Measurements from ENCODE around the gene NBEAL2.
A peak's percentile ranks its signal among the peaks of the same experiment; 100 is the strongest.

The NBEAL2 gene

GRCh38 chr3:46971151-46971550 lies 8.3 kb upstream of the NBEAL2 start:
- Histone ChIP-seq H3K36me3 (ENCODE audit: control insufficient read depth in 4 of 4, insufficient read depth in 4 of 4, low read length in 3 of 4) (peaks cover 2 to 37% (median 6%) of the 10 kb centered on the region in 4 experiments), H3K4me1 (ENCODE audit: control extremely low read depth in 1 of 4, control insufficient read depth in 4 of 4, insufficient read depth in 4 of 4, low read length in 3 of 4) (peaks cover 26 to 80% (median 70%) of the 10 kb centered on the region in 4 experiments), H3K27me3 (replicated peaks in 2 of 5; ENCODE audit: control insufficient read depth in 4 of 5, insufficient read depth in 5 of 5, low read length in 4 of 5) (no peaks in the 10 kb centered on the region), H3K4me3 (ENCODE audit: control insufficient read depth in 1 of 7, extremely low read depth in 1 of 7, insufficient read depth in 4 of 7, low read depth in 2 of 7, low read length in 6 of 7) (peak overlapping the region in 4 of 7 experiments; percentile 11 to 57 (median 20)), H3K27ac (ENCODE audit: insufficient read depth in 1 of 2, low read depth in 1 of 2, low read length in 2 of 2, poor library complexity in 1 of 2, severe bottlenecking in 2 of 2) (peak overlapping the region; percentile 40 to 55), H3K9me3 (ENCODE audit: control extremely low read depth in 1 of 5, control insufficient read depth in 4 of 5, insufficient read depth in 2 of 5, low read depth in 1 of 5, low read length in 4 of 5) (no peaks in the 10 kb centered on the region)
- no peak for DNase-seq
- WGBS (ENCODE audit: insufficient coverage): 44% methylated on average over 4 of the region's 6 CpGs
- CTCF ChIA-PET: interaction anchor here (1.1 kb wide), 1 partner anchor 12 kb away, joined by 3 read pairs; no protein-coding TSS in a partner anchor
- POLR2A ChIA-PET: no interaction called here

GRCh38 chr3:46971742-46972141 lies 7.7 kb upstream of the NBEAL2 start:
- ChIA-PET CTCF (no interaction called here), POLR2A (no interaction called here)
- H3K4me3 ChIP-seq (ENCODE audit: control insufficient read depth in 1 of 7, extremely low read depth in 1 of 7, insufficient read depth in 4 of 7, low read depth in 2 of 7, low read length in 6 of 7): peak overlapping the region in 4 of 7 experiments; percentile 11 to 57 (median 20)
- H3K27ac ChIP-seq (ENCODE audit: insufficient read depth in 1 of 2, low read depth in 1 of 2, low read length in 2 of 2, poor library complexity in 1 of 2, severe bottlenecking in 2 of 2): peak overlapping the region; percentile 40 to 55
- peaks cover 26 to 74% (median 66%) of the 10 kb centered on the region in 4 experiments for H3K4me1 ChIP-seq (ENCODE audit: control extremely low read depth in 1 of 4, control insufficient read depth in 4 of 4, insufficient read depth in 4 of 4, low read length in 3 of 4)
- H3K36me3 ChIP-seq (ENCODE audit: control insufficient read depth in 4 of 4, insufficient read depth in 4 of 4, low read length in 3 of 4): peaks cover 2 to 33% (median 6%) of the 10 kb centered on the region in 4 experiments
- 0% methylated on average over 1 of the region's 1 CpG for WGBS (ENCODE audit: insufficient coverage)
- H3K27me3 ChIP-seq (replicated peaks in 2 of 5; ENCODE audit: control insufficient read depth in 4 of 5, insufficient read depth in 5 of 5, low read length in 4 of 5): no peaks in the 10 kb centered on the region
- no peaks in the 10 kb centered on the region for H3K9me3 ChIP-seq (ENCODE audit: control extremely low read depth in 1 of 5, control insufficient read depth in 4 of 5, insufficient read depth in 2 of 5, low read depth in 1 of 5, low read length in 4 of 5)
- DNase-seq: peak; percentile 58 to 79 (median 62)

- Histone ChIP-seq H3K9me3 (ENCODE audit: control extremely low read depth in 1 of 5, control insufficient read depth in 4 of 5, insufficient read depth in 2 of 5, low read depth in 1 of 5, low read length in 4 of 5) (no peaks in the 10 kb centered on the region), H3K27me3 (replicated peaks in 2 of 5; ENCODE audit: control insufficient read depth in 4 of 5, insufficient read depth in 5 of 5, low read length in 4 of 5) (no peaks in the 10 kb centered on the region), H3K4me1 (ENCODE audit: control extremely low read depth in 1 of 4, control insufficient read depth in 4 of 4, insufficient read depth in 4 of 4, low read length in 3 of 4) (peaks cover 25 to 73% (median 65%) of the 10 kb centered on the region in 4 experiments), H3K27ac (ENCODE audit: insufficient read depth in 1 of 2, low read depth in 1 of 2, low read length in 2 of 2, poor library complexity in 1 of 2, severe bottlenecking in 2 of 2) (peak overlapping the region in 1 of 2 experiments; percentile 55), H3K4me3 (ENCODE audit: control insufficient read depth in 1 of 7, extremely low read depth in 1 of 7, insufficient read depth in 4 of 7, low read depth in 2 of 7, low read length in 6 of 7) (no peak overlapping the region), H3K36me3 (ENCODE audit: control insufficient read depth in 4 of 4, insufficient read depth in 4 of 4, low read length in 3 of 4) (peaks cover 2 to 31% (median 6%) of the 10 kb centered on the region in 4 experiments)
- no peak for DNase-seq
- POLR2A ChIA-PET: no interaction called here
- CTCF ChIA-PET: no interaction called here
- no CpG with 5 or more reads among the region's 2 CpGs for WGBS (ENCODE audit: insufficient coverage)
Measured at GRCh38 chr3:46972396-46972795, 7.1 kb upstream of the NBEAL2 start.

- ChIA-PET POLR2A (interaction anchor here (0.6 kb wide), 1 partner anchor 57 kb away, joined by 3 read pairs; no protein-coding TSS in a partner anchor), CTCF (interaction anchor here (0.9 to 2.1 kb wide), 6 partner anchors 10 to 52 kb away, joined by 3 to 5 read pairs (median 4); no protein-coding TSS in a partner anchor)
- Histone ChIP-seq H3K27me3 (replicated peaks in 2 of 5; ENCODE audit: control insufficient read depth in 4 of 5, insufficient read depth in 5 of 5, low read length in 4 of 5) (no peaks in the 10 kb centered on the region), H3K36me3 (ENCODE audit: control insufficient read depth in 4 of 4, insufficient read depth in 4 of 4, low read length in 3 of 4) (peaks cover 0 to 19% (median under 1%) of the 10 kb centered on the region in 4 experiments), H3K27ac (ENCODE audit: insufficient read depth in 1 of 2, low read depth in 1 of 2, low read length in 2 of 2, poor library complexity in 1 of 2, severe bottlenecking in 2 of 2) (peak overlapping the region in 1 of 2 experiments; percentile 15), H3K9me3 (ENCODE audit: control extremely low read depth in 1 of 5, control insufficient read depth in 4 of 5, insufficient read depth in 2 of 5, low read depth in 1 of 5, low read length in 4 of 5) (no peaks in the 10 kb centered on the region), H3K4me1 (ENCODE audit: control extremely low read depth in 1 of 4, control insufficient read depth in 4 of 4, insufficient read depth in 4 of 4, low read length in 3 of 4) (peaks cover 28 to 76% (median 72%) of the 10 kb centered on the region in 4 experiments), H3K4me3 (ENCODE audit: control insufficient read depth in 1 of 7, extremely low read depth in 1 of 7, insufficient read depth in 4 of 7, low read depth in 2 of 7, low read length in 6 of 7) (peak overlapping the region in 4 of 7 experiments; percentile 2 to 59 (median 30))
- WGBS (ENCODE audit: insufficient coverage): 82% methylated on average over 9 of the region's 9 CpGs
- peak; percentile 25 to 71 (median 66) for DNase-seq
Measured at GRCh38 chr3:46974421-46975171, 4.9 kb upstream of the NBEAL2 start.

- under 1% methylated on average over 23 of the region's 64 CpGs for WGBS (ENCODE audit: insufficient coverage)
- Histone ChIP-seq H3K9me3 (ENCODE audit: control extremely low read depth in 1 of 5, control insufficient read depth in 4 of 5, insufficient read depth in 2 of 5, low read depth in 1 of 5, low read length in 4 of 5) (no peaks in the 10 kb centered on the region), H3K27ac (ENCODE audit: insufficient read depth in 1 of 2, low read depth in 1 of 2, low read length in 2 of 2, poor library complexity in 1 of 2, severe bottlenecking in 2 of 2) (peak within 1 kb of the TSS; percentile 84 to 94), H3K36me3 (ENCODE audit: control insufficient read depth in 4 of 4, insufficient read depth in 4 of 4, low read length in 3 of 4) (peaks cover 0 to 5% (median 0%) of the 10 kb centered on the region in 4 experiments), H3K27me3 (replicated peaks in 2 of 5; ENCODE audit: control insufficient read depth in 4 of 5, insufficient read depth in 5 of 5, low read length in 4 of 5) (no peaks in the 10 kb centered on the region), H3K4me1 (ENCODE audit: control extremely low read depth in 1 of 4, control insufficient read depth in 4 of 4, insufficient read depth in 4 of 4, low read length in 3 of 4) (peaks cover 28 to 76% (median 73%) of the 10 kb centered on the region in 4 experiments), H3K4me3 (ENCODE audit: control insufficient read depth in 1 of 7, extremely low read depth in 1 of 7, insufficient read depth in 4 of 7, low read depth in 2 of 7, low read length in 6 of 7) (peak within 1 kb of the TSS; percentile 83 to 96 (median 91))
- DNase-seq: peak; percentile 99
- POLR2A ChIA-PET: interaction anchor here (0.5 to 1.5 kb wide), 7 partner anchors 9 to 33 kb away, joined by 3 to 10 read pairs (median 3); no protein-coding TSS in a partner anchor
- CTCF ChIA-PET: interaction anchor here (0.7 to 6.5 kb wide), 7 partner anchors 11 to 54 kb away, joined by 3 to 42 read pairs (median 4); no protein-coding TSS in a partner anchor
Measured at GRCh38 chr3:46976326-46977190, 2.9 kb upstream of the NBEAL2 start, which contains the start of gene CCDC12. Gene CCDC12, minus strand, starts transcription at chr3:46976745. Its CDS starts 13 bp downstream, at chr3:46976732.

GRCh38 chr3:46977811-46978195 lies 1.7 kb upstream of the NBEAL2 start:
- Histone ChIP-seq H3K4me3 (ENCODE audit: control insufficient read depth in 1 of 7, extremely low read depth in 1 of 7, insufficient read depth in 4 of 7, low read depth in 2 of 7, low read length in 6 of 7) (no peak overlapping the region), H3K4me1 (ENCODE audit: control extremely low read depth in 1 of 4, control insufficient read depth in 4 of 4, insufficient read depth in 4 of 4, low read length in 3 of 4) (peaks cover 22 to 79% (median 75%) of the 10 kb centered on the region in 4 experiments), H3K36me3 (ENCODE audit: control insufficient read depth in 4 of 4, insufficient read depth in 4 of 4, low read length in 3 of 4) (peaks cover 0 to 4% (median 0%) of the 10 kb centered on the region in 4 experiments), H3K9me3 (ENCODE audit: control extremely low read depth in 1 of 5, control insufficient read depth in 4 of 5, insufficient read depth in 2 of 5, low read depth in 1 of 5, low read length in 4 of 5) (no peaks in the 10 kb centered on the region), H3K27me3 (replicated peaks in 2 of 5; ENCODE audit: control insufficient read depth in 4 of 5, insufficient read depth in 5 of 5, low read length in 4 of 5) (no peaks in the 10 kb centered on the region), H3K27ac (ENCODE audit: insufficient read depth in 1 of 2, low read depth in 1 of 2, low read length in 2 of 2, poor library complexity in 1 of 2, severe bottlenecking in 2 of 2) (peak overlapping the region in 1 of 2 experiments; percentile 49)
- ChIA-PET POLR2A (interaction anchor here (1.4 kb wide), 1 partner anchor 18 kb away, joined by 3 read pairs; no protein-coding TSS in a partner anchor), CTCF (interaction anchor here (2.4 to 6.5 kb wide), 3 partner anchors 10 to 50 kb away, joined by 5 to 42 read pairs (median 15); no protein-coding TSS in a partner anchor)
- DNase-seq: no peak
- 98% methylated on average over 5 of the region's 5 CpGs for WGBS (ENCODE audit: insufficient coverage)

Data from common myeloid progenitor, CD34-positive (primary cell).